Activated T-helper 2 cell treated with anti-CD3 and anti-CD28 coated beads, Interferon-gamma antibody, Interleukin-2, Interleukin-4, amounts not matched to agents 10 μg/mL and 5 μg/mL and 100 μg/mL, durations not matched to agents 14 hours and 24 hours and 36 hours (primary cell): ENCODE data around the gene RFC4. TPM values are rescaled to one million over a fixed set of nuclear protein-coding genes. Genes with fewer than 3 reads are reported as not detected.
"Not testable (repeated sequence)": the region's sequence is repeated elsewhere in the genome, so short reads cannot be mapped to it uniquely, and the experiment has no call there.

Experiments
- DNase-seq: peaks from one replicate; pipeline ENCODE4 v3.0.0; 2021; ENCODE audit warnings: low spot score
- H3K27ac Mint-ChIP-seq: one replicate; pipeline ENCODE4 v1.8.0; 2021; ENCODE audit warnings: mixed read lengths
- H3K27me3 Mint-ChIP-seq: one replicate; pipeline ENCODE4 v1.8.0; 2021; ENCODE audit warnings: low read depth, mixed read lengths
- H3K36me3 Mint-ChIP-seq: one replicate; pipeline ENCODE4 v1.8.0; 2021; ENCODE audit warnings: low read depth, mixed read lengths
- H3K4me1 Mint-ChIP-seq: one replicate; pipeline ENCODE4 v1.8.0; 2021; ENCODE audit warnings: low read depth, mixed read lengths
- H3K4me3 Mint-ChIP-seq: one replicate; pipeline ENCODE4 v1.8.0; 2021; ENCODE audit warnings: low read depth, mild to moderate bottlenecking, moderate library complexity, mixed read lengths
- H3K9me3 Mint-ChIP-seq: one replicate; pipeline ENCODE4 v1.8.0; 2021; ENCODE audit warnings: mixed read lengths
- intact Hi-C: fragments of 100-400 bp; cut with micrococcal nuclease; formaldehyde crosslinking; loops from one replicate; pipeline ENCODE4 v1.15.1; 2023
- total RNA-seq: library from RNA; stranded (reverse); gene quantifications from 2 replicates; pipeline ENCODE4 v1.2.3, GENCODE V29; 2022

Gene RFC4
- total RNA-seq, 1 donor from 2014 or later, result 97.2 TPM

GRCh38 chr3:186821429-186822387 is 15.4 kb upstream of the RFC4 start:
- Mint-ChIP-seq H3K4me3 (no peak overlapping the region), H3K27me3 (no peaks in the 10 kb centered on the region), H3K27ac (no peak overlapping the region), H3K9me3 (no peaks in the 10 kb centered on the region), H3K36me3 (peaks cover 3% of the 10 kb centered on the region), H3K4me1 (peaks cover 19% of the 10 kb centered on the region)
- DNase-seq, result no peak
- intact Hi-C loops, result loop anchor here (1.0 to 10.0 kb wide), 4 partner anchors 15 to 837 kb away; partner anchors contain the start of genes EIF4A2 and RFC4

- Mint-ChIP-seq H3K4me3 (no peak overlapping the region), H3K27ac (no peak overlapping the region), H3K27me3 (no peaks in the 10 kb centered on the region), H3K4me1 (peaks cover 1% of the 10 kb centered on the region), H3K9me3 (no peaks in the 10 kb centered on the region), H3K36me3 (no peaks in the 10 kb centered on the region)
- intact Hi-C loops, result no loop called here
- no peak for DNase-seq
Observed at GRCh38 chr3:186818956-186819355, 12.7 kb upstream of the RFC4 start.

- Mint-ChIP-seq H3K4me3 (no peak overlapping the region), H3K36me3 (no peaks in the 10 kb centered on the region), H3K4me1 (no peaks in the 10 kb centered on the region), H3K27me3 (no peaks in the 10 kb centered on the region), H3K27ac (no peak overlapping the region), H3K9me3 (no peaks in the 10 kb centered on the region)
- DNase-seq, result no peak
- intact Hi-C loops, result no loop called here
Observed at GRCh38 chr3:186818516-186818915, 12.2 kb upstream of the RFC4 start.

- no peak for DNase-seq
- intact Hi-C loops, result no loop called here
- H3K27me3 Mint-ChIP-seq, result no peaks in the 10 kb centered on the region
- H3K4me3 Mint-ChIP-seq, result no peak overlapping the region
- H3K4me1 Mint-ChIP-seq, result no peaks in the 10 kb centered on the region
- H3K9me3 Mint-ChIP-seq, result no peaks in the 10 kb centered on the region
- no peaks in the 10 kb centered on the region for H3K36me3 Mint-ChIP-seq
- H3K27ac Mint-ChIP-seq, result no peak overlapping the region
Observed at GRCh38 chr3:186815435-186815834, 9.2 kb upstream of the RFC4 start.

GRCh38 chr3:186814100-186814499 is 7.8 kb upstream of the RFC4 start:
- Mint-ChIP-seq H3K4me3 (no peak overlapping the region), H3K9me3 (no peaks in the 10 kb centered on the region), H3K27ac (no peak overlapping the region), H3K27me3 (no peaks in the 10 kb centered on the region), H3K36me3 (no peaks in the 10 kb centered on the region), H3K4me1 (no peaks in the 10 kb centered on the region)
- no peak for DNase-seq
- intact Hi-C loops, result no loop called here

GRCh38 chr3:186811313-186811712 is 5.0 kb upstream of the RFC4 start:
- DNase-seq, H3K36me3 Mint-ChIP-seq, intact Hi-C loops, H3K9me3 Mint-ChIP-seq, H3K4me1 Mint-ChIP-seq, H3K4me3 Mint-ChIP-seq, H3K27ac Mint-ChIP-seq, H3K27me3 Mint-ChIP-seq: not testable (repeated sequence)

- intact Hi-C loops, result no loop called here
- Mint-ChIP-seq H3K27ac (no peak overlapping the region), H3K36me3 (no peaks in the 10 kb centered on the region), H3K27me3 (no peaks in the 10 kb centered on the region), H3K4me3 (no peak overlapping the region), H3K9me3 (no peaks in the 10 kb centered on the region), H3K4me1 (peaks cover 8% of the 10 kb centered on the region)
- no peak for DNase-seq
Observed at GRCh38 chr3:186810336-186810996, 4.2 kb upstream of the RFC4 start.

- H3K36me3 Mint-ChIP-seq, result peaks cover 24% of the 10 kb centered on the region
- peak overlapping the region; percentile 90 for H3K4me3 Mint-ChIP-seq
- intact Hi-C loops, result loop anchor here (2.0 to 10.0 kb wide), 2 partner anchors 20 to 552 kb away; no protein-coding TSS in a partner anchor
- peak overlapping the region; percentile 85 for H3K27ac Mint-ChIP-seq
- H3K4me1 Mint-ChIP-seq, result peaks cover 23% of the 10 kb centered on the region
- H3K27me3 Mint-ChIP-seq, result no peaks in the 10 kb centered on the region
- H3K9me3 Mint-ChIP-seq, result no peaks in the 10 kb centered on the region
- DNase-seq, result no peak
Observed at GRCh38 chr3:186807231-186807630, 949 bp upstream of the RFC4 start.

- H3K27me3 Mint-ChIP-seq, H3K4me3 Mint-ChIP-seq, H3K9me3 Mint-ChIP-seq, H3K27ac Mint-ChIP-seq, DNase-seq: not testable (repeated sequence)
- intact Hi-C loops, result loop anchor here (10.0 kb wide), 1 partner anchor 549 kb away; no protein-coding TSS in a partner anchor
- H3K36me3 Mint-ChIP-seq, result peaks cover 53% of the 10 kb centered on the region
- peaks cover 46% of the 10 kb centered on the region for H3K4me1 Mint-ChIP-seq
Observed at GRCh38 chr3:186803447-186803846, 2.8 kb downstream of the RFC4 start.

- intact Hi-C loops, result loop anchor here (10.0 kb wide), 1 partner anchor 548 kb away; no protein-coding TSS in a partner anchor
- Mint-ChIP-seq H3K4me1 (peaks cover 49% of the 10 kb centered on the region), H3K27me3 (no peaks in the 10 kb centered on the region), H3K9me3 (no peaks in the 10 kb centered on the region), H3K27ac (peak overlapping the region; percentile 46), H3K36me3 (peaks cover 56% of the 10 kb centered on the region), H3K4me3 (no peak overlapping the region)
- no peak for DNase-seq
Observed at GRCh38 chr3:186802701-186803100, 3.6 kb downstream of the RFC4 start.

- Mint-ChIP-seq H3K4me1 (peaks cover 45% of the 10 kb centered on the region), H3K9me3 (no peaks in the 10 kb centered on the region), H3K27me3 (no peaks in the 10 kb centered on the region), H3K36me3 (peaks cover 72% of the 10 kb centered on the region), H3K4me3 (peak overlapping the region; percentile 23), H3K27ac (no peak overlapping the region)
- intact Hi-C loops, result loop anchor here (10.0 kb wide), 1 partner anchor 545 kb away; no protein-coding TSS in a partner anchor
- no peak for DNase-seq
Observed at GRCh38 chr3:186800285-186800684, 6.0 kb downstream of the RFC4 start.

- Mint-ChIP-seq H3K4me3 (no peak overlapping the region), H3K27me3 (no peaks in the 10 kb centered on the region), H3K36me3 (peaks cover 77% of the 10 kb centered on the region), H3K9me3 (no peaks in the 10 kb centered on the region), H3K27ac (peak overlapping the region; percentile 31), H3K4me1 (peaks cover 37% of the 10 kb centered on the region)
- intact Hi-C loops, result no loop called here
- no peak for DNase-seq
Observed at GRCh38 chr3:186798239-186798874, 7.9 kb downstream of the RFC4 start.
